Peyer's patch (tissue), 4 donors: ENCODE results near the gene KMT2A. TPM values are rescaled to one million over a fixed set of nuclear protein-coding genes. Genes with fewer than 3 reads are reported as not detected.

Experiments used
- DNase-seq, 3 donors: peaks; one replicate each; pipeline ENCODE4 v3.0.0-alpha.2; 2017 to 2019
- H3K27ac ChIP-seq, 4 donors: fragments of 200-600 bp; sonication (generic); one replicate each; pipeline ENCODE4 v1.5.1; 2016 to 2019
- H3K27me3 ChIP-seq, 2 donors: fragments of 200-600 bp; sonication (generic); one replicate each; pipeline ENCODE4 v1.5.1; 2019
- H3K36me3 ChIP-seq, 3 donors: fragments of 200-600 bp; sonication (generic); one replicate each; pipeline ENCODE4 v1.5.1; 2016 to 2019
- H3K4me1 ChIP-seq, 4 donors: fragments of 200-600 bp; sonication (generic); one replicate each; pipeline ENCODE4 v1.5.1; 2016 to 2019
- H3K4me3 ChIP-seq, 4 donors: fragments of 200-600 bp; sonication (generic); 1 replicate in 3 of 4; 2 replicates in 1 of 4; pipeline ENCODE4 v1.5.1; 2016 to 2019; ENCODE audit warnings: mild to moderate bottlenecking in 1 of 4
- H3K9me3 ChIP-seq, 4 donors: fragments of 200-600 bp; sonication (generic); one replicate each; pipeline ENCODE4 v1.5.1; 2016 to 2019; ENCODE audit warnings: mild to moderate bottlenecking in 1 of 4
- CTCF ChIP-seq, 6 experiments: fragments of 450-650 bp in 4 of 6; fragments of 200-600 bp in 2 of 6; sonication (generic) in 1 of 6; IDR thresholded peaks; one replicate each; pipeline ENCODE4 v1.5.1; 2017 to 2019; ENCODE audit warnings: antibody characterized with exemption in 6 of 6, mild to moderate bottlenecking in 3 of 6, moderate library complexity in 1 of 6
- POLR2A ChIP-seq, 2 donors: fragments of 450-650 bp; IDR thresholded peaks; one replicate each; pipeline ENCODE4 v1.5.1; 2017; ENCODE audit warnings: antibody characterized with exemption in 2 of 2, mild to moderate bottlenecking in 2 of 2, moderate library complexity in 2 of 2
- total RNA-seq, 4 donors: library from RNA; depleted of rRNA; stranded (reverse); fragments of >200 nt; gene quantifications; one replicate each; pipeline ENCODE4 v1.1.0, GENCODE V29; 2016

KMT2A gene
- total RNA-seq, 4 donors from 2014 or later: 46.6 to 110 (median 74.3) TPM

- peaks cover 0 to 17% (median 3%) of the 10 kb centered on the region in 4 donors for H3K4me1 ChIP-seq
- no peak for DNase-seq
- H3K36me3 ChIP-seq: peaks cover 0 to 51% (median 0%) of the 10 kb centered on the region in 3 donors
- no peak overlapping the region for H3K27ac ChIP-seq
- H3K27me3 ChIP-seq: no peaks in the 10 kb centered on the region
- TF ChIP-seq CTCF (IDR thresholded peaks at IDR 0.05) (no peak), POLR2A (IDR thresholded peaks at IDR 0.05) (no peak)
- H3K4me3 ChIP-seq: no peak overlapping the region
- H3K9me3 ChIP-seq: no peaks in the 10 kb centered on the region
These were observed 88.6 kb downstream of the KMT2A start for GRCh38 chr11:118524757-118525470.

GRCh38 chr11:118526688-118527087 is 90.4 kb downstream of the KMT2A start:
- DNase-seq: peak in 1 of 3 donors; percentile 58
- TF ChIP-seq POLR2A (IDR thresholded peaks at IDR 0.05) (no peak), CTCF (IDR thresholded peaks at IDR 0.05) (no peak)
- H3K4me3 ChIP-seq: peak overlapping the region in 2 of 4 donors; percentile 23
- H3K36me3 ChIP-seq: peaks cover 0 to 33% (median 0%) of the 10 kb centered on the region in 3 donors
- no peaks in the 10 kb centered on the region for H3K9me3 ChIP-seq
- H3K27ac ChIP-seq: peak overlapping the region in 1 of 4 donors; percentile 97
- H3K27me3 ChIP-seq: no peaks in the 10 kb centered on the region
- H3K4me1 ChIP-seq: peaks cover 0 to 21% (median 6%) of the 10 kb centered on the region in 4 donors

- H3K9me3 ChIP-seq: no peaks in the 10 kb centered on the region
- H3K4me3 ChIP-seq: peak within 1 kb of the TSS in 2 of 4 donors; percentile 23
- H3K27ac ChIP-seq: peak within 1 kb of the TSS in 1 of 4 donors; percentile 97
- no peak for DNase-seq
- H3K36me3 ChIP-seq: peaks cover 0 to 29% (median 0%) of the 10 kb centered on the region in 3 donors
- H3K27me3 ChIP-seq: no peaks in the 10 kb centered on the region
- TF ChIP-seq POLR2A (IDR thresholded peaks at IDR 0.05) (no peak), CTCF (IDR thresholded peaks at IDR 0.05) (no peak)
- peaks cover 0 to 21% (median 6%) of the 10 kb centered on the region in 4 donors for H3K4me1 ChIP-seq
These were observed 90.8 kb downstream of the KMT2A start, which contains the start of gene TTC36 for GRCh38 chr11:118527109-118527508. Gene TTC36, plus strand, starts transcription at chr11:118527474. Its CDS starts 21 bp downstream, at chr11:118527495.

- no peak for DNase-seq
- H3K27ac ChIP-seq: peak overlapping the region in 2 of 4 donors; percentile 95 to 97
These were observed 92.2 kb downstream of the KMT2A start for GRCh38 chr11:118528511-118528910.

GRCh38 chr11:118529584-118530175 is 93.4 kb downstream of the KMT2A start:
- Histone ChIP-seq H3K9me3 (no peaks in the 10 kb centered on the region), H3K4me3 (peak overlapping the region in 3 of 4 donors; percentile 78 to 95 (median 83)), H3K27ac (peak overlapping the region in 3 of 4 donors; percentile 83 to 97 (median 95)), H3K27me3 (no peaks in the 10 kb centered on the region), H3K4me1 (peaks cover 0 to 37% (median 6%) of the 10 kb centered on the region in 4 donors), H3K36me3 (peaks cover 0 to 6% (median 0%) of the 10 kb centered on the region in 3 donors)
- DNase-seq: peak in 2 of 3 donors; percentile 64 to 66
- no peak for TF ChIP-seq CTCF (IDR thresholded peaks at IDR 0.05)
- peak; percentile 23 to 50 for TF ChIP-seq POLR2A (IDR thresholded peaks at IDR 0.05)

More at GRCh38 chr11:118528511-118528910, 92.2 kb downstream of the KMT2A start:
- no peak for TF ChIP-seq CTCF (IDR thresholded peaks at IDR 0.05)
- TF ChIP-seq POLR2A (IDR thresholded peaks at IDR 0.05): no peak
- Histone ChIP-seq H3K9me3 (no peaks in the 10 kb centered on the region), H3K27me3 (no peaks in the 10 kb centered on the region), H3K36me3 (peaks cover 0 to 17% (median 0%) of the 10 kb centered on the region in 3 donors), H3K4me1 (peaks cover 0 to 34% (median 6%) of the 10 kb centered on the region in 4 donors), H3K4me3 (no peak overlapping the region)
